HuH-7.5 (cell line): ENCODE data around the gene OR13J1.
A peak's percentile ranks its signal among the peaks of the same experiment; 100 is the strongest.
"Not testable (repeated sequence)": the region's sequence is repeated elsewhere in the genome, so short reads cannot be mapped to it uniquely, and the experiment has no call there.

ENCODE experiments used
- DNase-seq: peaks from one replicate; pipeline ENCODE4 v3.0.0; 2011; ENCODE audit warnings: low spot score

Gene OR13J1

DNA sequence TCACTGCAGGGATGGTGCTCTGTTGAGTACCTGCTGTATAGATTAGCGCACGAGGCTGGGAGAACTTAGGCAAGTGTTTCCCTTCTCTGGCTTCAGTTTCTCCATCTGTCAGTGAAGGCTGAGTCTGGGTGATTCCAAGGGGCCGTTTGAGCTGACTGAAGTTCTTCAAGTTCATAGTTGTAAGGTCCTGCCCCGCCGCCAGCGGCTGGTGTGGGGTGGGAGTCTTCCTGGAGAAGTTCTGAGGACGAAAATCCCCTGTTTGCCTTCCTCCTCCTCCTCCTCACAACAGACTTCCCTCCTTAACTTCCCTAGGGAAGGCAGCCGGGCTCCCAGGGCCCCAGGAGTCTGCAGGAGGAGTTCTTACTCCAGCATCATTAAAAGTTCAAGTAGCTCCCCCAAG lies 34.1 kb upstream of the OR13J1 start:
- DNase-seq = no peak

DNA sequence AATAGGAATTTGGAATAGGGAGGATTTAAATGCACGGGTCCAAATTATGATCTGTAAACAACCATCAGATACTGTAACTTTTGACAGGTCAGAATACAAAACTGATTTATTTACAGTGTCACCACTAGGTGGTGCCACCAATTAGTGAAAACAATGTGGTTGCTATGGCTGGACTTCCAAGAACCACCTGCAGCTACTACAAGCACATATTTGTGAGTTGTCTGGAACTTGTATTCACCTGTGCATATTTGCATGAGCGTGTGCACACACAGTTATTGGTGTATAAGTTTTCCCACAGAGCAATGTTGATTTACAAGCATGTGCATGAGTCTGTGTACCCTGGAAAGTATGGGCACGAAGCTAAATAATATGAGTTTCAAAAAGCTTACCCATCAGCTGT lies 32.8 kb upstream of the OR13J1 start:
- peak; percentile 56 for DNase-seq

DNA sequence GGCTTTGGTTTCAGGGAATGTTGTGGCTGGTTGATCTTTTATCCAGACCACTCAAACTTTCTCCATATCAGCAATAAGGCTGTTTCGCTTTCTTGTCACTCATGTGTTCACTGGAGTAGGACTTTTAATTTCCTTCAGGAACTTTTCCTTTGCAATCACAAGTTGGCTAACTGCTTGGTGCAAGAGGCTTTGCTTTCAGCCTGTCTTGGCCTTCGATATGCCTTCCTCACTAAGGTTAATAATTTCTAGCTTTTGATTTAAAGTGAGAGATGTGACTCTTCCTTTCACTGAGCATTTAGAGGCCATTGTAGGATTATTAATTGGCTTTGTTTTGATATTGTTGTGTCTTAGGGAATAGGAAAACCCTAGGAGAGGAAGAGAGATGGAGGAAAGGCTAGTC lies 28.8 kb upstream of the OR13J1 start:
- no peak for DNase-seq

DNA sequence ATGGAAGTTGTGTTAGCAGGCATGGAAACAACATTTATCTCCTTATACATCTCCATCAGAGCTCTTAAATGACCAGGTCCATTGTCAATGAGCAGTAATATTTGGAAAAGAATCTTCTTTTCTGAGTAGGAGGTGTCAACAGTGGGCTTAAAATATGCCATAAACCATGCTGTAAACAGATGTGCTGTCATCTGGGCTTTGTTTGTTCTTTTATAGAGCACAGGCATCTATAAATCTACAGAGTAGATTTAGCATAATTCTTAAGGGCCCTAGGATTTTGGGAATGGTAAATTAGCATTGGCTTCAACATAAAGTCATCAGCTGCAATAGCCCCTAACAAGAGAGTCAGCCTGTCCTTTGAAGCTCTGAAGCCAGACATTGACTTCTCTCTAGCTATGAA lies 28.1 kb upstream of the OR13J1 start:
- no peak for DNase-seq

DNA sequence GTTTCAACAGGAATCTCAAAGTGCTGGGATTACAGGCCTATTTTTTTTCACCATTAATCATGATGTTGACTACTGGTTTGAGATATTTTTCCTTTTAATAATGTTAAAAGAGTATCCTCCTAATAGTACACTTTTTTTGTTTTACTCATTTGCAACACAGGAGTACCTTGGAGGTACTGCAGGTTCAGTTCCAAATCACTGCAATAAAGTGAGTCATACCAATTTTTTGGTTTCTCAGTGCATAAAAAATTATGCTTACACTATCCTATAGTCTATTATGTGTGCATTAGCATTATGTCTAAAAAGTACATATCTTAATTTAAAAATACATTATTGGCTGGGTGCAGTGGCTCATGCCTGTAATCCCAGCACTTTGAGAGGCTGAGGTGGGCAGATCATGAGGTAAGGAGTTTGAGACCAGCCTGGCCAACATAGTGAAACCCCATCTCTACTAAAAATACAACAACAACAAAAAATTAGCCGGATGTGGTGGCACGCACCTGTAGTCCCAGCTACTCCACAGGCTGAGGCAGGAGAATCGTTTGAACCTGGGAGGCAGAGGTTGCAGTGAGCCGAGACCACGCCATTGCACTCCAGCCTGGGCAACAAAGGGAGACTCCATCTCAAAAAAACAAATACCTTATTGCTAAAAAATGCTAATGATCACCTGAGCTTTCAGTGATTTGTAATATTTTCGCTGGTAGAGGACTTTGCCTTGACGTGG lies 27.3 kb upstream of the OR13J1 start:
- DNase-seq = not testable (repeated sequence)

DNA sequence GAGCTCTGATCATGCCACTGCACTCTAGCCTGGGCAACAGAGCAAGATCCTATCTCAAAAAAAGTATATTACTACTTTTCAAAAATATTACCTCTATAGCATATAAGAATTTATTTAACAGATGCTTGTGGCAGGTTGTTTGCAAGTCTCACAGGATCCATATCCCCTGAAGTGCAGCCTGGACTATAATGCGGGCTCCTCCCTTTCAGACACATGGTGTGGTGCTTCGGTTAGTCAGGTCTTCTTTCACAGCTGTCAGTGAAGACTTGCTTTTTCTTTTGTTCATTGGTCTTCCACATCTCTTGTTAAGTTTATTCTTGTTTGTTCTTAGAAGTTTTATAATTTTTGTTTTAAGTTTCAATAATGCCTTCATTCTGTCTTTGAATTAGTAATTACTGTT lies 26.4 kb upstream of the OR13J1 start:
- no peak for DNase-seq

DNA sequence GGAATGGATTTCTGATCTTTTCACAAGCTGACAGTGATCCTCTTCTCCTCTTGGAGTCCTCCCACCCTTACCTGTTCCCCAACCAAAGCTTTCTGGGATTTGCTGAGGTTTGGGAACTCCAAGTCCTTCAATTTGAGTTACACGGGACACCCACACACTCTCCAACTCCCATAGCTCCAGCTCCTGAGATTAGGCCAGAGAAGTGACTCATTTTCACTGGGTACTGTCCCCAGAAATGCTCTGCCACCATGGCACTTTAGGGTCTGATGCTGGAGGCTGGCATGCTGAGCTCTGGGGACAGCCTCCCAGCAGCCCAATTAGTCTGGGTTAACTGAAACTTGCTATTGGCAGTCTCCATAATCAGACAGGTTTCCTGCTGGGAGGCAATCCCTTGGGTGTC lies 21.9 kb upstream of the OR13J1 start:
- DNase-seq = no peak

DNA sequence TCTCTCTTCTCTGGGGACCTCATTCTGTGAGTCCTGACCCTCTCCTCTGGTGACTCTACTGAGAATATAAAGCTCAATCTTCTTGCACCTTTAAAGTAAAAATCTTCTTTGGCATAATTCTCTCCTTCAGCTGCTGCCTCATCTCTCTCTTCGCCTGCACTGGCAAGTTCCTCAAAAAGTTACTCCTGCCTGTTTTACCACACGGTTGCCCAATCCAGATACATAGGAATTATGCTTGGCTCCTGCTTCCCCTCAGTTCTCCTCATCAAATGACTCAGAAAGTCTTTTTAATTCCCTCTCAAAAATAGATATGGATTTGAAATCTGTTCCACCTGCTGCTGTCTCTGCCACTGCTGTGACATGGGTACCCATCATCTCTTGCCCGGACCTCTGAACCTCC lies 21.4 kb upstream of the OR13J1 start:
- no peak for DNase-seq

DNA sequence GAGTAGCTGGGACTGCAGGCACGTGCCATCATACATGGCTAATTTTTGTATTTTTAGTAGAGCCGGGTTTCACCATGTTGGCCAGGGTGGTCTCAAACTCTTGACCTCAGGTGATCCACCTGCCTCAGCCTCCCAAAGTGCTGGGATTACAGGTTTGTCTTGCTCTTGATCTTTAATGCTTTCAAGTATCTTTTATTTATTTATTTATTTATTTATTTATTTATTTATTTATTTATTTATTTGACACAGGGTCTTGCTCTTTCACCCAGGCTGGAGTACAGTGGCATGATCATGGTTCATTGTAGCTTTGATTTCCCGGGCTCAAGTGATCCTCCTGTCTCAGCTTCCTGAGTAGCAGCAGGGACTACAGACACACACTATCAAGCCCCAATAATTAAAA lies 14.7 kb upstream of the OR13J1 start:
- not testable (repeated sequence) for DNase-seq

DNA sequence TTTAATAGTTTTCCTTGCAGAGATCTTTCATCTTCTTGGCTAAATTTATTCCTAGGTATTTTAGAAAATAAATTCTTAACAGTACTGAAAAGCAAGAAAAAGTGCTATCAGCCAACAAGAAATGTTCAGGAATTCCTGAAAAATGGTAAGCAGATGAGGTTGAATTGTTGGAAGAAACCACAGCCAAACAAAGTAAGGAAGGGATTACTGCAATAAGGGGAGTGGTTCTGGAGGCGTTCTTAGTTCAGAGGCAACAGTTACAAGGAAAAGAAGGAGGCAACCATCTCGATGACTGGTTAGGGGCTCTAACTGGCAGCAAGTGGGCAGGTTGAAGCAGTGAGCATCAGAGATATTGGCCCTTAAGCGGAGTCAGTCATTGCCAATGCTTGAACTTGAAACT lies 12.8 kb upstream of the OR13J1 start:
- DNase-seq = no peak

DNA sequence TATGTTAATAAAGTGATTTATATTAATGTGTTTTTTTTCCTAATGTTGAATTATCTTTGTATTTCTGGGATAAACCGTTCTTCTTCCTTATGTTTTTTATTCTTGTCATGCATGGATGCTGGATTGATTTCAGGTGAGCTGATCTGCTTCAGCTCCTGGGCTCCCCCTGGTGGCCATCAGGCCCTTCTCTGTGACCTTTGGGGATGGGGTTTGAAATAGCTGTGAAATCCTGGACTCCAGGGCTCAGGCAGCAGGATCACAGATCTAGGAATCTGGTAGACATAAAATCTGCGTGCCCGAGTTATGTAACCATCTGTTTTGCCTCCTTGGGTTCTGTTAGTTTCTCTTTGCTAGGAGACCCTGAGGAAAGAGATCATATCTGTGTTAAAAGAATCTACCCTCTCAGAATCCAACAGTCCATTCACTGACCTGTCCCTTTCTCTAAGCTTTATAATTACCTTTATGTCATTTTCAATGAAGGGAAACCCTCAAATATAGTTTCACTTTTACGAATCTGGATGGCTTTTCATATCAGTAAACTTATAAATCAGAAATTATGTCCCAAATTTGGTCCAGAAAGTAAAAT lies 12.2 kb upstream of the OR13J1 start:
- peak; percentile 74 for DNase-seq

DNA sequence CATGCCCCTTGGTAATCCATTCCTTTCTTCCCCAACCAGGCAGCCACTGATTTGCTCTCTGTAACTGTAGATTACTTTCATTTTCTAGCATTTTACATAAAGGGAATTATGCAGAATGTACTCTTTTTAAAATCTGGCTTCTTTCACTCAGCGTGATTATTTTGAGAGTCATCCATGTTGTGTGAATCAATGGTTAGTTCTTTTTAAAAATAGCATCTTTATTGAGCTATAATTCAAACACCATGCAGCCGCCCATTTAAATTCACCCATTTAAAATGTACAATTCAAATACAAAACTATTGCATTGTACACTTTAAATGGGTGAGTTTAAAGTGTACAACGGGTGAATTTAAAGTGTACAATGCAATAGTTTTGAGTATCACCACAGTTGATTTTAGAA lies 2.3 kb upstream of the OR13J1 start:
- DNase-seq = no peak

DNA sequence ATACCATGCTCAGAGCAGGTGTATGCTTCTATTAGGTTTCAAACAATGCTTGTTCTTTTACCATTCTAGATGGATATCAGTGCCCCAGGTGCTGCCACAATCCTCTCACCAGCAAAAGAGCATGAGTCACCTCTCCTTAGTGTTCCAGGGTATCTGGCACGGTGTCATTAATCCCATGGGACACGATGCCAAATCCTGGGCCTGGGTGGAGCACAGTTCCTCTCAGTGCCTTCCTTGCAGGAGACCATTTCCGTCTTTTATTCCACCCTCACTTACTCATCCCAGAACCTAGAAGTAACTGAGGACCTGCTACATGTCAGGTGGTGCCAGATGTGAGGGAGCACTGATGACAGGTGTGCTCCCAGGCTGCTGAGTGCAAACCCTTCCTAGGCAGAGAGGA lies 1.3 kb upstream of the OR13J1 start:
- DNase-seq = no peak

DNA sequence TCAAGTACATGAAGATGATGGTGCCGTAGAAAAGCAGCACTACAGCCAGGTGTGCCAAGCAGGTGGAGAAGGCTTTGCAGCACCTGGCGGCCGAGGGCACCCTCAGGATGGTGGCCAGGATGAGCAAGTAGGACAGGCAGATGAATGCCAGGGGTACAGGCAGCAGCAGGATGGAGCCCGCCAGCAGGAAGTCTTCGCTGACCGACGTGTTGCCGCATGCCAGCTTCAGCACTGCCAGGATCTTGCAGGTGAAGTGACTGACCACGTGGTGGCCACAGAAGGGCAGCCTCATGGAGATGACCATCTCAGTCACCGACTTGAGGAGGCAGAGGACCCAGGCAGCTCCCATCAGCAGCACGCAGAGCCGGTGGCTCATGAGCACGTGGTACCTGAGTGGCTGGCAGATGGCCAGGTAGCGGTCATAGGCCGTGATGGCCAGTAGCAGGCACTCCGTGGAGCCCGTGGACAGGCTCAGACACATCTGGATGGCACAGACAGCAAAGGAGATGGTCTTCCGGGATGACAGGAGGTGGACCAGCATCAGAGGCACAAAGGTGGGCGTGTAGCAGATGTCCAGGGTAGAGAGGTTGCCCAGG lies 482 bp downstream of the OR13J1 start:
- DNase-seq = no peak

DNA sequence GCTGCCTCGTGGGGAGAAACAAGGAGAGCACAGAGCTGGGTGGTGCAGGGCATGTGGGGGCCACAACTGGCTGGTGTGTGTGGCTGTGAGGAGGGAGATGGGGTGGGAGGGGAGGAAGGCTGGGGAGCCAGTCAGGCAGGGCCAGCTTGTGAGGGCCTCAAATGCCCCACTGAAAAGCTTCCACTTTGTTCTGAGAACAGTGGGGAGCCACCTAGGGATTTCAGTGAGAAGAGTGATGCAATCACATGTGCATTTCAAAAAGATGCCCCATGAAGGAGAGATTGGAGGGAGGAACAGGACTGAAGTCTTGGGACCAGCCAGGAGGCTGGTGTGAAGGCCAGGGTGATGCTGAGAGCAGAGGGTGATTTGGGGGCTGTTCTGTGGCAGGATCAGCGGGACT lies 1.3 kb downstream of the OR13J1 start:
- DNase-seq = no peak

DNA sequence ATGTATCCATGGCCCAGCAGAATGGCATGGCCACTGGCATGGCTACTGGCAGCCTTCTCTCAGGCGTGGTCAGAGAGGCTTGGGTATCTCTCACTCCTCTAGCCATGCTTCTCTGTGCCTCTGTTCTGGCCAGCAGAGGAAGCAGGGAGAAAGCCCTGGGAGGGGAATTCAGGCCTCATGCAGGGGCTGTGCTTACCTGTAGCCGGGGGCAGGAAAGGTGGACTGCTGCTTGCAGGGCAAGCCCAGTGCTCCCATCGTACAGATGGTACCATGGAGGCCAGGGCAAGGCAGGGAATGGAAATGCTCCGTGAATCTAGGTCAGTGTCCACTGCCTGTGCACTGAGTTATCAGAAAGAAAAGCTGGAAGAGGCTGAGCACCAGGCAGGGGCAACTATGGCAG lies 2.7 kb downstream of the OR13J1 start:
- no peak for DNase-seq

DNA sequence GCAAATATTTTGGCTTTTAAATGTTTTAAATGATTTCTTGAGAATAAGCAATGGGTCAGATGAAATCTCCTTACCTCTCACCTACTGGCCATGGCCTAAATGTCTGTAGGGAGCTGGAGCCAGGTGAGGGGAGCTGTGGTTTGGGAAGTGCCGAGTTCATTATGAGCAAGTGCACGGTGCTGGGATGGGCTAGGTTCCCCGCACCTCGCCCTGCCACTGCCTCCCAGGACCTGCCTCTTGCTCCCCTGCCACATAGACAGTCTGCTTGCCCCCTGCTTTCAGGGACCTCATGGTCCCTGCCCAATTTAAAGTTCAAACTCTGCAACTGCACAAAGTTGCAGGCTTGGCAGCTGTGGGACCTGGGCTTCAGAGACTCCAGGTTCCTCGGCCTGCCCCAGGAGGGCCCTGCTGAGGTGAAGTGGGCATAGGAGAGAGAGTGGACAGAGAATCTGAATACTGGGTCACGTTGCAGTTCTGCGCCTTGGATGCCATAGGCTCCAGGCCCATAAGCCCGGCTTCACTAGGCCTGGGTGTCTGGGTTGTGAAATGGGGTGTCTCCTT lies 5.4 kb downstream of the OR13J1 start:
- no peak for DNase-seq

DNA sequence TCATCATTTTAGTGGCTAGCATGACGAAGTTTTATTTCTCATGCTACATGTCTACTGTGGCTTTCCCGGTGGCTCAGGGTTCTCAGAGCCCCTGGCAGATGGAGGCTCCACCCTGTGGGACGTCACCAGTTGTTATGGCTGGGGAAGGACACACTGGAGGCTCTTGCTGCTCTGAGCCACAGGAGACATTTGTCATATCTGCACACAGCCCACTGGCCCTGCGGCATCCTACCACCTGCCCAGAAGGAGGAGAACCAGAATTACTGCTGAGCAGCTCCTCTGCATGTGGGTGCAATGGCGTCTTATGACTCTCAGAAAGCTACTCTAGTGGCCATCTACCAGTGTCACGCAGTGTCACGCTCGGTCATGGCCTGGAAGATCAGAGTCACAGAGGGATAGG lies 6.6 kb downstream of the OR13J1 start:
- no peak for DNase-seq

DNA sequence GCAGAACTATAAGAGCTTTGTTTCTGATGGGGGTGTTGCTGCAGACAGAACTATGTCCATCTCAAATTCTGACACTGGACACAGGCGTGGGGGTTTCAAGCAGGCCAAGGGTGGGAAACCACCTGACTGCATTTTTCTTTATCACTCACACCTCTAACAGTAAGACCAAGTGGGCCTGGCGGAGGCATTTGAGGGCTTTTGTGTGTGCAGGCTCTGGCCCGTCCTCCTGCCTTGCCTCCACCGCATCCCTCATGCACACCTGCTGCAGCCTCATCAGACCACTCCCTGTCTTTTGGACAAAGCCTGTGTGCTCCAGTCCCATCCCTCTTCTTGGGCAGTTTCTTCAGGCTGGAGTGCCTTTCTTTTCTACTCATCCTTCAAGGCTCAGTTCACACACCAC lies 7.9 kb downstream of the OR13J1 start:
- DNase-seq = no peak

DNA sequence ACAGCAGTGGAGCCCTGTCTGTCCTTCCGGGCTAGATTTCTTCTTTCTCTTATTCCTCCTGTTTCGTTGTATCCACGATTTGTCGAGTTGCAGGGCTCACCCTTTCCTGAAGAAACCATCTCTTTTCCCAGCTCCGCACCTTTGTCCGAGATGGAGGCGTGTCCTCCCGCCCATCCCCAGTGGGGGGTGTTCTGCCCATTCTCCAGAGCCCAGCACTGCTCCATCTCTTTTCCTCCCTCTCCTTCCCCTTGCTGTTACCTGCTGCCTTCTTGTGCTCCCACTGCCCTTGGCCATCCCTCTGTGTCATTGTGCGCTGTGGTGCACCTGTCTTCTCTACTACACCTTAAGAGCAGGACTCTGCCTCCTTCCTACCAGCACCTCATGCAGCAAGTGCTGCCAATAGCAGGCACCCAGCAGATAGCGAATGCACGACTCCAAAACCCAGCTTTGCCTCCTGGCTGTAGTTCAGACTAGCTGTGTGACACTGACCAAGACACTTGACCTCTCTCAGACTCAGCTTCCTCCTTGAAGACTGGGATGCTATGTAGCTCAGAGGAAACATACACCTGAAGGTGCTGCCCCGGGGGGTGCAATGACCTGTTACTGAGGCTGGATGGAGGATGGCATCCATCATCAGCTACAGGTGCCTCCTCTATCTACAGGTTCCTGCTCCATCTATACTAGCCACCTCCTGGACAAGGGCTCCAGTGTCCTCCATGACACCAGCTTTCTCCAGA lies 8.9 kb downstream of the OR13J1 start:
- no peak for DNase-seq

DNA sequence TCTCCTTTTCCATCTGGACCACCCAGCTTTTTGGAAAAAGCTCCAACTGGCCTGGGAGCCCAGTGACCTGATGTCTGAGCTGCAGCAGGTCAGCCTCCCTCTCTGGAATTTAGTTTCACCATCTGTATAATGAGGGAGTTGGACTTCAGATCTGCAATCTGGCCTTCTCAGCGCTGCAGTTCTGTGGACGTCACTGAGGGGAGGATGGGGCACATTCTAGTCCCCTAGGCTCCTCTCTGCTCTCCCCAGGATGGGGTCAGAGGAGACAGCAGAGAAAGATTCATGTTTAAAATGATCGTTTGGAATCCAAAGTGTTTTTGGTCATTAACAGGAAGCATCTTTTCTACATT lies 10.2 kb downstream of the OR13J1 start:
- no peak for DNase-seq

DNA sequence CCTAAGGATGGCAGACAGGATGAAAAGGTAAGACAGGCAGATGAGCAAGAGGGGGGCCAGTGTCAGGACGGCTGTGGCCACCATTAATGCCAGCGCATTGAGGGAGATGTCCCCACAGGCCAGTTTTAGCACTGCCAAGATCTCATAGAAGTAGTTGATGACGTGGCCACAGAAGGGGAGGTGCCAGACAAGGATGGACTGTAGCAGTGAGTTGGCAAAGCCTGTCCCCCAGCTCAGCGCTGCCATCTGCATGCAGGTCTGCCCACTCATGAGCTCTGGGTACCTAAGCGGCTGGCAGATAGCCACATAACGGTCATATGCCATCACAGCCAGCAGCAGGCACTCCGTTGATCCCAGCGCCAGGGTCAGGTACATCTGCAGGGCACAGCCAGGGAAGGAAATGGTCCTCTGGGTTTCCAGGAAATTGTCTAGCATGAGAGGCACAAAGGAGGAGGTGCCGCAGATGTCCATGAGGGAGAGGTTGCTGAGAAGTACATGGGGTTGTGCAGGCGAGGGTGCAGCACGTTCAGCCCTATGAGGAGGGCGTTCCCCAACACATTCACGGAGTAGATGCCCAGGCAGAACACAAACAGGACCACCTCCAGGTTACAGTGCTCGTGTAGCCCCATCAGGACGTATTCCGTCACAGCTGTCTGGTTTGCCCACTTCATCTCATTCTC lies 10.8 kb downstream of the OR13J1 start:
- no peak for DNase-seq
